Measurements from ENCODE around the gene KBTBD3. TPM values are rescaled to one million over a fixed set of nuclear protein-coding genes. Genes with fewer than 3 reads are reported as not detected.
A peak's percentile ranks its signal among the peaks of the same experiment; 100 is the strongest.

Gene KBTBD3
- total RNA-seq, 1 experiment from 2014 or later, result 3.2 TPM

DNA sequence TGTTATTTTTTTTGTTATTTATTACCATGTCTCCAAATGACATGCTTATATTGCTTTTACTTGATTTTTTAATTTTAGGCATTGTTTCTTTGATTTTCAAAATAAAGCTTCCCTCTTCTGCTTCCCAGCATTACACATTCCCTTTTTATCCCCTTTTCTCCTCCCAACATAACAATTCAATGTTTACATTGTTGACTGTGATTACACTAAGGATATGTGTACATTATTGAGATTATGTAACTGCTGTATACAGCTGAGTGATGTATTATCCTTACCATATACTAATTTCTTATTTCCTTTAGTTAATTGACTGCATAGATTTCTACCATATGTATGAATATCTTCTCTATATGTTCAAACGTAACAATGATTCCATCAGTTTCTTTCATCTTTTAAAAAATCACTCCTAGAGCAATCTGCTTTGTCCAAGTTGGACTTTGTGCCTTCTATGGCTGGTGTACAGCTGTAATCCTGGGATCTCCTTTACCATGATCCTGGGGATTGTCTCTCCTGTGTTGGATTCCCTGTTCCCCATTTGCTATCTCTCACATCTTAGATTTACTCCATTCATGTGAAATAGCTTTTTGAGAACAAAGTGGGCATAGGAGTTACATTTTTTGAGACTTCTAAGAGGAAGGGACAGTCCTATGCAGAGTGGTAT lies 21.9 kb upstream of the KBTBD3 start:
- CTCF ChIA-PET, result no interaction called here
- no peak for DNase-seq (ENCODE audit: low spot score)
- Histone ChIP-seq H3K36me3 (ENCODE audit: insufficient read depth, low read length, poor library complexity, severe bottlenecking) (peaks cover 43% of the 10 kb centered on the region), H3K27ac (ENCODE audit: low read depth, low read length, poor library complexity, severe bottlenecking) (no peak overlapping the region), H3K27me3 (replicated peaks; ENCODE audit: insufficient read depth, low read depth, low read length, poor library complexity) (no peaks in the 10 kb centered on the region), H3K4me3 (ENCODE audit: low read depth, low read length, poor library complexity, severe bottlenecking) (no peak overlapping the region), H3K9me3 (ENCODE audit: low read depth, low read length, poor library complexity, severe bottlenecking) (no peaks in the 10 kb centered on the region), H3K4me1 (ENCODE audit: insufficient read depth, low read length, poor library complexity, severe bottlenecking) (no peaks in the 10 kb centered on the region)
- intact Hi-C loops (cut with micrococcal nuclease; ENCODE audit: unreplicated experiment), result no loop called here
- no peak for TF ChIP-seq EZH2 (IDR thresholded peaks at IDR 0.05; ENCODE audit: borderline replicate concordance, low read depth, low read length, poor library complexity, severe bottlenecking)
- TF ChIP-seq, protein P1, sequence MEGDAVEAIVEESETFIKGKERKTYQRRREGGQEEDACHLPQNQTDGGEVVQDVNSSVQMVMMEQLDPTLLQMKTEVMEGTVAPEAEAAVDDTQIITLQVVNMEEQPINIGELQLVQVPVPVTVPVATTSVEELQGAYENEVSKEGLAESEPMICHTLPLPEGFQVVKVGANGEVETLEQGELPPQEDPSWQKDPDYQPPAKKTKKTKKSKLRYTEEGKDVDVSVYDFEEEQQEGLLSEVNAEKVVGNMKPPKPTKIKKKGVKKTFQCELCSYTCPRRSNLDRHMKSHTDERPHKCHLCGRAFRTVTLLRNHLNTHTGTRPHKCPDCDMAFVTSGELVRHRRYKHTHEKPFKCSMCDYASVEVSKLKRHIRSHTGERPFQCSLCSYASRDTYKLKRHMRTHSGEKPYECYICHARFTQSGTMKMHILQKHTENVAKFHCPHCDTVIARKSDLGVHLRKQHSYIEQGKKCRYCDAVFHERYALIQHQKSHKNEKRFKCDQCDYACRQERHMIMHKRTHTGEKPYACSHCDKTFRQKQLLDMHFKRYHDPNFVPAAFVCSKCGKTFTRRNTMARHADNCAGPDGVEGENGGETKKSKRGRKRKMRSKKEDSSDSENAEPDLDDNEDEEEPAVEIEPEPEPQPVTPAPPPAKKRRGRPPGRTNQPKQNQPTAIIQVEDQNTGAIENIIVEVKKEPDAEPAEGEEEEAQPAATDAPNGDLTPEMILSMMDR (conservative IDR thresholded peaks at IDR 0.05; ENCODE audit: low read depth, low read length), result no peak
- BruUV-seq (replicated peaks), result no TSS peak
- POLR2A ChIA-PET (ENCODE audit: low non-redundant PET), result interaction anchor here (0.6 kb wide), 1 partner anchor 1229 kb away, joined by 5 read pairs; no protein-coding TSS in a partner anchor

- BruUV-seq (replicated peaks), result no TSS peak
- no peak for TF ChIP-seq EZH2 (IDR thresholded peaks at IDR 0.05; ENCODE audit: borderline replicate concordance, low read depth, low read length, poor library complexity, severe bottlenecking)
- TF ChIP-seq, protein P1 (conservative IDR thresholded peaks at IDR 0.05; ENCODE audit: low read depth, low read length), result no peak
- no peak overlapping the region for H3K27ac ChIP-seq (ENCODE audit: low read depth, low read length, poor library complexity, severe bottlenecking)
- no peak overlapping the region for H3K4me3 ChIP-seq (ENCODE audit: low read depth, low read length, poor library complexity, severe bottlenecking)
- H3K4me1 ChIP-seq (ENCODE audit: insufficient read depth, low read length, poor library complexity, severe bottlenecking), result peaks cover 13% of the 10 kb centered on the region
- no peaks in the 10 kb centered on the region for H3K27me3 ChIP-seq (replicated peaks; ENCODE audit: insufficient read depth, low read depth, low read length, poor library complexity)
- intact Hi-C loops (cut with micrococcal nuclease; ENCODE audit: unreplicated experiment), result no loop called here
- ChIA-PET POLR2A (ENCODE audit: low non-redundant PET) (no interaction called here), CTCF (no interaction called here)
- no peaks in the 10 kb centered on the region for H3K9me3 ChIP-seq (ENCODE audit: low read depth, low read length, poor library complexity, severe bottlenecking)
- H3K36me3 ChIP-seq (ENCODE audit: insufficient read depth, low read length, poor library complexity, severe bottlenecking), result peaks cover 77% of the 10 kb centered on the region
- DNase-seq (ENCODE audit: low spot score), result no peak
These were observed 15.3 kb upstream of the KBTBD3 start for GRCh38 chr11:106092446-106092845.

GRCh38 chr11:106091480-106092123 lies 14.5 kb upstream of the KBTBD3 start:
- Histone ChIP-seq H3K4me1 (ENCODE audit: insufficient read depth, low read length, poor library complexity, severe bottlenecking) (peaks cover 15% of the 10 kb centered on the region), H3K36me3 (ENCODE audit: insufficient read depth, low read length, poor library complexity, severe bottlenecking) (peaks cover 69% of the 10 kb centered on the region), H3K4me3 (ENCODE audit: low read depth, low read length, poor library complexity, severe bottlenecking) (no peak overlapping the region), H3K27ac (ENCODE audit: low read depth, low read length, poor library complexity, severe bottlenecking) (no peak overlapping the region), H3K9me3 (ENCODE audit: low read depth, low read length, poor library complexity, severe bottlenecking) (no peaks in the 10 kb centered on the region), H3K27me3 (replicated peaks; ENCODE audit: insufficient read depth, low read depth, low read length, poor library complexity) (no peaks in the 10 kb centered on the region)
- DNase-seq (ENCODE audit: low spot score), result peak; percentile 44
- CTCF ChIA-PET, result no interaction called here
- POLR2A ChIA-PET (ENCODE audit: low non-redundant PET), result no interaction called here
- TF ChIP-seq, protein P1 (conservative IDR thresholded peaks at IDR 0.05; ENCODE audit: low read depth, low read length), result no peak
- no peak for TF ChIP-seq EZH2 (IDR thresholded peaks at IDR 0.05; ENCODE audit: borderline replicate concordance, low read depth, low read length, poor library complexity, severe bottlenecking)
- intact Hi-C loops (cut with micrococcal nuclease; ENCODE audit: unreplicated experiment), result no loop called here
- BruUV-seq (replicated peaks), result no TSS peak
